DOHH2 (cell line): ENCODE results near the gene PDE4B.

Experiments used
- EZH2phosphoT487 ChIP-seq: fragments of 200-600 bp; sonication (generic); IDR thresholded peaks from 2 replicates; pipeline ENCODE4 v1.6.1; 2017; ENCODE audit warnings: borderline replicate concordance, mild to moderate bottlenecking, antibody characterized with exemption, low read length, moderate library complexity, mixed read lengths
- TF ChIP-seq, protein P1 (sequence below): fragments of 200-600 bp; sonication (generic); IDR thresholded peaks from one replicate; pipeline ENCODE4 v1.5.1; 2014; ENCODE audit warnings: antibody characterized with exemption, mild to moderate bottlenecking, low read depth, low read length; ENCODE audit not compliant: poor library complexity, severe bottlenecking

- TF ChIP-seq, protein P1, sequence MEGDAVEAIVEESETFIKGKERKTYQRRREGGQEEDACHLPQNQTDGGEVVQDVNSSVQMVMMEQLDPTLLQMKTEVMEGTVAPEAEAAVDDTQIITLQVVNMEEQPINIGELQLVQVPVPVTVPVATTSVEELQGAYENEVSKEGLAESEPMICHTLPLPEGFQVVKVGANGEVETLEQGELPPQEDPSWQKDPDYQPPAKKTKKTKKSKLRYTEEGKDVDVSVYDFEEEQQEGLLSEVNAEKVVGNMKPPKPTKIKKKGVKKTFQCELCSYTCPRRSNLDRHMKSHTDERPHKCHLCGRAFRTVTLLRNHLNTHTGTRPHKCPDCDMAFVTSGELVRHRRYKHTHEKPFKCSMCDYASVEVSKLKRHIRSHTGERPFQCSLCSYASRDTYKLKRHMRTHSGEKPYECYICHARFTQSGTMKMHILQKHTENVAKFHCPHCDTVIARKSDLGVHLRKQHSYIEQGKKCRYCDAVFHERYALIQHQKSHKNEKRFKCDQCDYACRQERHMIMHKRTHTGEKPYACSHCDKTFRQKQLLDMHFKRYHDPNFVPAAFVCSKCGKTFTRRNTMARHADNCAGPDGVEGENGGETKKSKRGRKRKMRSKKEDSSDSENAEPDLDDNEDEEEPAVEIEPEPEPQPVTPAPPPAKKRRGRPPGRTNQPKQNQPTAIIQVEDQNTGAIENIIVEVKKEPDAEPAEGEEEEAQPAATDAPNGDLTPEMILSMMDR, result no peak
- no peak for TF ChIP-seq EZH2phosphoT487
Measured at GRCh38 chr1:66124670-66125069, 332.0 kb downstream of the PDE4B start.
